ENCODE results near the gene MEIS2.

DNA sequence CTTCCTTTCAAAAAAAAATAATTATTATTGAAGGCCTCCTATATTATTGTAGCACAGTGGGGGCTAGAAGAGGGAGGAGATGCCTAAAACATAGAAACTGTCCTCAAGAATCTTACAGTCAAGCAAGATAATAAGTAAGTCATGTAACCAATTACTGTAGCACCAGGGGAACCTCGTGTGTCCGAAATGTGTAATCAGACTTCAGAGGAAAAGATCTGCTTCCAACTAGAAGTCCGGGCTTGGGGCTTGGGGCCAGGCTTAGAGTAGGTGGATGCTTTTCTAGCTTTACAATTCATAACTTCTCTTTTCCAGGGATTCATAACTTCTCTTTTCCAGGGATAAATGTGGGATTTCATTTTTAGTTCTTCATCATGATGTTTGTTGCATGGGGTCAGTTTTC is 29.2 kb downstream of the MEIS2 start:
- TF ChIP-seq, protein P1, sequence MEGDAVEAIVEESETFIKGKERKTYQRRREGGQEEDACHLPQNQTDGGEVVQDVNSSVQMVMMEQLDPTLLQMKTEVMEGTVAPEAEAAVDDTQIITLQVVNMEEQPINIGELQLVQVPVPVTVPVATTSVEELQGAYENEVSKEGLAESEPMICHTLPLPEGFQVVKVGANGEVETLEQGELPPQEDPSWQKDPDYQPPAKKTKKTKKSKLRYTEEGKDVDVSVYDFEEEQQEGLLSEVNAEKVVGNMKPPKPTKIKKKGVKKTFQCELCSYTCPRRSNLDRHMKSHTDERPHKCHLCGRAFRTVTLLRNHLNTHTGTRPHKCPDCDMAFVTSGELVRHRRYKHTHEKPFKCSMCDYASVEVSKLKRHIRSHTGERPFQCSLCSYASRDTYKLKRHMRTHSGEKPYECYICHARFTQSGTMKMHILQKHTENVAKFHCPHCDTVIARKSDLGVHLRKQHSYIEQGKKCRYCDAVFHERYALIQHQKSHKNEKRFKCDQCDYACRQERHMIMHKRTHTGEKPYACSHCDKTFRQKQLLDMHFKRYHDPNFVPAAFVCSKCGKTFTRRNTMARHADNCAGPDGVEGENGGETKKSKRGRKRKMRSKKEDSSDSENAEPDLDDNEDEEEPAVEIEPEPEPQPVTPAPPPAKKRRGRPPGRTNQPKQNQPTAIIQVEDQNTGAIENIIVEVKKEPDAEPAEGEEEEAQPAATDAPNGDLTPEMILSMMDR (IDR thresholded peaks at IDR 0.05; ENCODE audit: low read length): no peak
- no peak for TF ChIP-seq EZH2 (IDR thresholded peaks at IDR 0.05; ENCODE audit: borderline replicate concordance, low read length)

All from OCI-LY1 (cell line).